Activated T-helper 1 cell treated with anti-CD3 and anti-CD28 coated beads, Interleukin-2, amount 50 U/mL, for 16 hours (primary cell): ENCODE data around the gene DNAJC13.
"Not testable (repeated sequence)": the region's sequence is repeated elsewhere in the genome, so short reads cannot be mapped to it uniquely, and the experiment has no call there.

Experiments used
- DNase-seq, 2 donors: peaks; one replicate each; pipeline ENCODE4 v3.0.0-alpha.2; 2020; ENCODE audit warnings: low read depth in 1 of 2, low spot score in 1 of 2

DNAJC13 gene, protein sequence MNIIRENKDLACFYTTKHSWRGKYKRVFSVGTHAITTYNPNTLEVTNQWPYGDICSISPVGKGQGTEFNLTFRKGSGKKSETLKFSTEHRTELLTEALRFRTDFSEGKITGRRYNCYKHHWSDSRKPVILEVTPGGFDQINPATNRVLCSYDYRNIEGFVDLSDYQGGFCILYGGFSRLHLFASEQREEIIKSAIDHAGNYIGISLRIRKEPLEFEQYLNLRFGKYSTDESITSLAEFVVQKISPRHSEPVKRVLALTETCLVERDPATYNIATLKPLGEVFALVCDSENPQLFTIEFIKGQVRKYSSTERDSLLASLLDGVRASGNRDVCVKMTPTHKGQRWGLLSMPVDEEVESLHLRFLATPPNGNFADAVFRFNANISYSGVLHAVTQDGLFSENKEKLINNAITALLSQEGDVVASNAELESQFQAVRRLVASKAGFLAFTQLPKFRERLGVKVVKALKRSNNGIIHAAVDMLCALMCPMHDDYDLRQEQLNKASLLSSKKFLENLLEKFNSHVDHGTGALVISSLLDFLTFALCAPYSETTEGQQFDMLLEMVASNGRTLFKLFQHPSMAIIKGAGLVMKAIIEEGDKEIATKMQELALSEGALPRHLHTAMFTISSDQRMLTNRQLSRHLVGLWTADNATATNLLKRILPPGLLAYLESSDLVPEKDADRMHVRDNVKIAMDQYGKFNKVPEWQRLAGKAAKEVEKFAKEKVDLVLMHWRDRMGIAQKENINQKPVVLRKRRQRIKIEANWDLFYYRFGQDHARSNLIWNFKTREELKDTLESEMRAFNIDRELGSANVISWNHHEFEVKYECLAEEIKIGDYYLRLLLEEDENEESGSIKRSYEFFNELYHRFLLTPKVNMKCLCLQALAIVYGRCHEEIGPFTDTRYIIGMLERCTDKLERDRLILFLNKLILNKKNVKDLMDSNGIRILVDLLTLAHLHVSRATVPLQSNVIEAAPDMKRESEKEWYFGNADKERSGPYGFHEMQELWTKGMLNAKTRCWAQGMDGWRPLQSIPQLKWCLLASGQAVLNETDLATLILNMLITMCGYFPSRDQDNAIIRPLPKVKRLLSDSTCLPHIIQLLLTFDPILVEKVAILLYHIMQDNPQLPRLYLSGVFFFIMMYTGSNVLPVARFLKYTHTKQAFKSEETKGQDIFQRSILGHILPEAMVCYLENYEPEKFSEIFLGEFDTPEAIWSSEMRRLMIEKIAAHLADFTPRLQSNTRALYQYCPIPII (N-terminal part only)

GRCh38 chr3:132416807-132417694, at the start of gene DNAJC13:
TSS of gene DNAJC13 (plus strand) at chr3:132417502. CDS start at chr3:132434551, 17,049 bp downstream.
- DNase-seq, result peak; percentile 78 to 84

- no peak for DNase-seq
These were observed 48.8 kb upstream of the DNAJC13 start for GRCh38 chr3:132368515-132368914.

DNA sequence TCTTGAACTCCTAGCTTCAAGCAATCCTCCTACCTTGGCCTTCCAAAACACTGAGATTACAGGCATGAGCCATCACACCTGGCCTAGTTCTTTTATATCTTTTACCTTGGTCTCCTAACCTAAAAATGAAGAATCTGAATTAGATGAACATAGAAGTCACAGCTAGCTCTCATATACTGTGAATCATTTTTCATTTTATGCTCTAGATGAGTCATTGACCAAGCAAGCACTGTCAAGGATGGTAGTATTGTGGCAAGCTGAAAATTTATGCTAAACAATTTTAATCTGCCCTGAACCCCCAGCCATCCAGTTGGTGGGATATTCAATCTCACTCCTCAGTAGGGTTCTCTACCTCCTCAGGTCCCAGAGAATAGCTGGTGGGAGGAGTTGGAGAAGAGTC, 48.3 kb upstream of the DNAJC13 start:
- no peak for DNase-seq

DNA sequence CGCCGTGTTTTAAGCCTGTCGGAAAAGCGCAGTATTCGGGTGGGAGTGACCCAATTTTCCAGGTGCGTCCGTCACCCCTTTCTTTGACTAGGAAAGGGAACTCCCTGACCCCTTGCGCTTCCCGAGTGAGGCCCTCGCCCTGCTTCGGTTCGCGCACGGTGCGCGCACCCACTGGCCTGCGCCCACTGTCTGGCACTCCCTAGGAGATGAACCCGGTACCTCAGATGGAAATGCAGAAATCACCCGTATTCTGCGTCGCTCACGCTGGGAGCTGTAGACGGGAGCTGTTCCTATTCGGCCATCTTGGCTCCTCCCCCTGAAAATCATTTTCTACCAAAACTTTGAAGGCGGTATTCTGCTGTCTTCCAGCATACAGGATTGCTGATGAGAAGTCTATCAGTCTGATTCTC, 40.4 kb upstream of the DNAJC13 start:
- not testable (repeated sequence) for DNase-seq

GRCh38 chr3:132378048-132378762, 39.1 kb upstream of the DNAJC13 start:
- no peak for DNase-seq

GRCh38 chr3:132378846-132379245, 38.5 kb upstream of the DNAJC13 start:
- no peak for DNase-seq

DNA sequence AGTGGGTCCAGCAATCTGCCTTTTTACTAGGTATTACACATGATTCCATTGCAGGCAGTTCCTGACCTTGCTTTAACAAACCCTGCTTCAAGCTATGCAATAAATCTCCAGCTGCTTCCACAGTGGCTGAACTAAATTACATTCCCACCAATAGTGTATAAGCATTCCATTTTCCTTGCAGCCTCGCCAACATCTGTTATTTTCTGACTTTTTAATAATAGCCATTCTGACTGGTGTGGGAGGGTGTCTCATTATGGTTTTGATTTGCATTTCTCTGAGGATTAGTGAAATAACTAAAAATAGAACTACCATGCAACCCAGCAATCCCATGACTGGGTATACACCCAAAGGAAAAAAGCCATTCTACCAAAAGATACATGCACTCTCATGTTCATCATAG, 36.4 kb upstream of the DNAJC13 start:
- no peak for DNase-seq

- no peak for DNase-seq
These were observed 35.9 kb upstream of the DNAJC13 start for GRCh38 chr3:132381348-132381944.

DNA sequence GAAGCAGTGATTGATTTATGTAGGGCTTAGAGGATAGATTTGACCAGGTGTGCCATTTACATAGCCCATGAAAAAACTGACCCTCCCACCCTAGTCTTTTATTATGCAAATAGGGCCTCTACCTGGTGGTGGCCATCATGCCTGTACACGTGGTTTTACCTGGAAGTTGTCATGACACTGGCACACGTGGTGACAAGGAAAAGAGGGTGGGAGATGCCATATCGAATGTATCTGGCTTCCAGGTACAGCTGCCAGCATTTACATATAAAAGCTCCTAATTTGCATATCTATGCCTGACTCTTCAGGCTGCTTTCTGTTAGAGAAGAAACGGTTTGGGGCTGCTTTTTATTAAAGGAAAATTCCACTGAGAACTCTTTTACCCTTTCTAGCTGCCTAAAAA, 35.0 kb upstream of the DNAJC13 start:
- no peak for DNase-seq

DNA sequence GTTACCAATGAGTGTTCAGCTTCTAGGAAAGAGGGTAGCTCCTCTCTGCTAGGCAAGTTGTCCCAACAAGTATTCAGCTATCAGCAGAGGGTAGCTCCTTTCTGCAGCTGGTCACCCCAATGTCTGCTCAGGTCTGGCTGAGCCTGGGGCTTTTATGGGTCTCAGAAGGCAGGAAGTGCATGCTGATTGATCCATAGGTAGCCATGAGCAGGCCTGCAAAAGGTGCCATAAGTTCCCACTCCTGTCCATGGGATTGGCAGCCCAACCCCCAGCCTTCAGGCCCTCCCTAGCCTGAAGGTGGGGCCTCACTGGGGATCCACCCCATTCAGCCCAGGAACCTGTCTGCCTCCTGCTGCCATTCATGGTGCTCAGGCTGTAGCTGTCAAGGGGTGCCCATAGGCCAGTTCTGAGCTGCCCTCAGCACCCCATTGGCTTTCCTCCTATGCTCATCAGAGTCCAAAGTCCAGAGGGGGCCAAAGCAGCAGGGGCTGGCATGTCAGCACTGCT, 34.6 kb upstream of the DNAJC13 start:
- DNase-seq, result no peak

GRCh38 chr3:132386259-132386658, 31.0 kb upstream of the DNAJC13 start:
- DNase-seq, result no peak

- not testable (repeated sequence) for DNase-seq
These were observed 24.6 kb upstream of the DNAJC13 start for GRCh38 chr3:132392675-132393074.

GRCh38 chr3:132394320-132394719, 23.0 kb upstream of the DNAJC13 start:
- DNase-seq, result no peak

GRCh38 chr3:132395126-132395525, 22.2 kb upstream of the DNAJC13 start:
- no peak for DNase-seq

- DNase-seq, result no peak
These were observed 21.0 kb upstream of the DNAJC13 start for GRCh38 chr3:132396255-132396654.

- not testable (repeated sequence) for DNase-seq
These were observed 20.5 kb upstream of the DNAJC13 start for GRCh38 chr3:132396776-132397175.

- DNase-seq, result no peak
These were observed 18.0 kb upstream of the DNAJC13 start for GRCh38 chr3:132399054-132399929.

- DNase-seq, result no peak
These were observed 16.0 kb upstream of the DNAJC13 start for GRCh38 chr3:132401255-132401654.
